Colonic mucosa (tissue), 4 donors: ENCODE measurements around the gene HPGDS. TPM values are rescaled to one million over a fixed set of nuclear protein-coding genes. Genes with fewer than 3 reads are reported as not detected.

Experiments
- DNase-seq: peaks from one replicate; pipeline ENCODE4 v3.0.0-alpha.2; 2020
- H3K27ac ChIP-seq: fragments of 200-600 bp; one replicate; pipeline ENCODE4 v1.8.0; 2021
- H3K27me3 ChIP-seq: fragments of 200-600 bp; one replicate; pipeline ENCODE4 v1.8.0; 2021
- H3K36me3 ChIP-seq: fragments of 200-600 bp; one replicate; pipeline ENCODE4 v1.8.0; 2021
- H3K4me1 ChIP-seq: fragments of 200-600 bp; one replicate; pipeline ENCODE4 v1.8.0; 2021; ENCODE audit warnings: mild to moderate bottlenecking
- H3K4me3 ChIP-seq: fragments of 200-600 bp; one replicate; pipeline ENCODE4 v1.8.0; 2021
- H3K9ac ChIP-seq, 2 donors: one replicate each; pipeline ENCODE4 v1.7.0; 2013; ENCODE audit warnings: control low read depth in 2 of 2, low read depth in 2 of 2, low read length in 2 of 2
- H3K9me3 ChIP-seq: fragments of 200-600 bp; one replicate; pipeline ENCODE4 v1.8.0; 2021
- intact Hi-C: fragments of 100-400 bp; cut with DNase I; formaldehyde crosslinking; loops from one replicate; pipeline ENCODE4 v1.14.1; 2022
- total RNA-seq, 2 donors: library from RNA; stranded (reverse); fragmentation: NEBNext Ultra II Directional in 1 of 2; extraction: Animal tissue kit (Norgen Biotek cat#: 25700) in 1 of 2; gene quantifications; one replicate each; pipeline ENCODE4 v1.2.1, GENCODE V29; 2021
- TF ChIP-seq, protein P1 (sequence below): fragments of 200-600 bp; IDR thresholded peaks from one replicate; pipeline ENCODE4 v1.8.0; 2022; ENCODE audit warnings: antibody characterized with exemption, mild to moderate bottlenecking
- donor health status: healthy.
- donor health status: DM: no; HTN: no; CAD: no.
- donor health status: DM: no; HTN: no; CAD: no.

Gene HPGDS
- total RNA-seq, 2 donors from 2014 or later: 1.5 to 1.7 TPM

DNA sequence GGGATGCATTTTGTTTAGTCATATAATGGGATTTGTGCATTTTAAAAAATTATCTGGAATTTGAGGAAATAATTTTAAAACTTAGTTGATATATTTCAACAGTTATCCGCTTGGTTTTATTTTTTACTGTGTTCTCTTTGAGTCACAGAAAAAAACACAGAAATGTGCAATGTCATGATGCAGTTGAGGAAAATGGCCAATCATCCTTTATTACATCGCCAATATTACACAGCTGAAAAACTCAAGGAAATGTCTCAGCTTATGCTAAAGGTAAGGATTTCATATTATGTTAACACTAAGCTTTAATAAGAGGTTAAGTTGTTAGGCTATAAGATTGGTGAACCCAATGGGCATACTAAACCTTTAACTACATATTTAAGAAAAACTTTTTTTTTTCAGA is 63.9 kb downstream of the HPGDS start:
- no peak overlapping the region for H3K4me3 ChIP-seq
- H3K27me3 ChIP-seq: no peaks in the 10 kb centered on the region
- H3K4me1 ChIP-seq: no peaks in the 10 kb centered on the region
- intact Hi-C loops: no loop called here
- H3K9ac ChIP-seq: no peak overlapping the region
- no peak overlapping the region for H3K27ac ChIP-seq
- H3K36me3 ChIP-seq: peaks cover 6% of the 10 kb centered on the region
- TF ChIP-seq, protein P1, sequence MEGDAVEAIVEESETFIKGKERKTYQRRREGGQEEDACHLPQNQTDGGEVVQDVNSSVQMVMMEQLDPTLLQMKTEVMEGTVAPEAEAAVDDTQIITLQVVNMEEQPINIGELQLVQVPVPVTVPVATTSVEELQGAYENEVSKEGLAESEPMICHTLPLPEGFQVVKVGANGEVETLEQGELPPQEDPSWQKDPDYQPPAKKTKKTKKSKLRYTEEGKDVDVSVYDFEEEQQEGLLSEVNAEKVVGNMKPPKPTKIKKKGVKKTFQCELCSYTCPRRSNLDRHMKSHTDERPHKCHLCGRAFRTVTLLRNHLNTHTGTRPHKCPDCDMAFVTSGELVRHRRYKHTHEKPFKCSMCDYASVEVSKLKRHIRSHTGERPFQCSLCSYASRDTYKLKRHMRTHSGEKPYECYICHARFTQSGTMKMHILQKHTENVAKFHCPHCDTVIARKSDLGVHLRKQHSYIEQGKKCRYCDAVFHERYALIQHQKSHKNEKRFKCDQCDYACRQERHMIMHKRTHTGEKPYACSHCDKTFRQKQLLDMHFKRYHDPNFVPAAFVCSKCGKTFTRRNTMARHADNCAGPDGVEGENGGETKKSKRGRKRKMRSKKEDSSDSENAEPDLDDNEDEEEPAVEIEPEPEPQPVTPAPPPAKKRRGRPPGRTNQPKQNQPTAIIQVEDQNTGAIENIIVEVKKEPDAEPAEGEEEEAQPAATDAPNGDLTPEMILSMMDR: no peak
- H3K9me3 ChIP-seq: no peaks in the 10 kb centered on the region
- DNase-seq: no peak

DNA sequence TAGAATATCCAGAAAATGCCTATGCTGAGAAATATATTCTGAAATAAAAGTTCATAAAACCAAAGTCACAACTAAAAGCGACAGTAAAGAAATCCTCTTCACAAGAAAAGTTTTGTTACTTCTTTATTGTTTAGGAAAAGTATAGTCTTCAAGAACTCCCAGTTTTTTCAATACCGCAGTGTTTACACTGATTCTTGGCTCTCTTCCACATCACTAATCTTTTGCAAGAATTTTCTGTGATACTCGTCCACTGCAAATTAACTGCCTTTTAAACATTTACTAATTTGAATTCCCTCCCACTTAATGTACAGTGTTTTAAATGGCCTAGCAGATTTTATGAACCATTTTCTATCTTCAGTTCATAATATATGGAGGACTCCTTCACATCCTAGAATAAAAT is 65.1 kb downstream of the HPGDS start:
- peaks cover 6% of the 10 kb centered on the region for H3K36me3 ChIP-seq
- TF ChIP-seq, protein P1: no peak
- H3K9ac ChIP-seq: no peak overlapping the region
- intact Hi-C loops: no loop called here
- no peaks in the 10 kb centered on the region for H3K27me3 ChIP-seq
- DNase-seq: no peak
- no peak overlapping the region for H3K27ac ChIP-seq
- no peaks in the 10 kb centered on the region for H3K9me3 ChIP-seq
- H3K4me1 ChIP-seq: no peaks in the 10 kb centered on the region
- H3K4me3 ChIP-seq: no peak overlapping the region

DNA sequence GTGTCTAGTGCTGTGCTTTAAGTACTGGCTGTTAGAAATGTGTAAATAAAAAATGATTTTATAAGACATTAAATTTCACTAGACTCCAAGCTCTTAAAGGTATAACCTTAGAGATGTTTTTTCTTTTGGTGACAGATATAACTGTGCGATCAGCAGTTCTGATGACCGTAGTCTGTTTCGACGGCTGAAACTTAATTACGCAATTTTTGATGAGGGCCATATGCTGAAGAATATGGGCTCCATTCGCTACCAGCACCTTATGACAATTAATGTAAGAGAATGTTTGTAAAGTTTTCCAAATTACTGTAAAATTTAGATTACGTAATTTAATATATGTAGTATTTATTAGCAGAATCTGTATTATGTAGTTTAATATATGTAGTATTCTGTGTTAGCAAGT is 66.4 kb downstream of the HPGDS start:
- intact Hi-C loops: no loop called here

DNA sequence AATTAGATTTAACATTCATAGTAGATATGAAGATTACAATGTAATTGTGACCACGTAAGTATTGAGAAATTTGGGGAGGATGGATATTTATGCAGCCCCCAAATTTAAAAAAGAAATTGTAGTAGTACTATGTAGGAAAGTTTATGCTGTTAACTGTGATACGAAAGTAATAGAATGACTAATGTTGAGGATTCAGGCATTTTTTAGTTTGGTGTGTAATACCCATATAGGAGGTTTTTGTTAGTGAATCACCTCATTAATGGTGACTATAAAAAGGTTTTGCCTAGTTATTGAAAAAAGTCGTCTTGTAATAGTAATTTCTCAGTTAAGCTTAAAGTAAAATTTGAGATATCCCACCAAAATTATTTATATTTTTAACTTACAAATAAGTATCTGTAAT is 67.7 kb downstream of the HPGDS start:
- no peak overlapping the region for H3K27ac ChIP-seq
- no peak for DNase-seq
- intact Hi-C loops: no loop called here
- peaks cover 12% of the 10 kb centered on the region for H3K36me3 ChIP-seq
- TF ChIP-seq, protein P1: no peak
- no peaks in the 10 kb centered on the region for H3K4me1 ChIP-seq
- no peaks in the 10 kb centered on the region for H3K9me3 ChIP-seq
- H3K27me3 ChIP-seq: no peaks in the 10 kb centered on the region
- no peak overlapping the region for H3K4me3 ChIP-seq
- no peak overlapping the region for H3K9ac ChIP-seq

More for the DNA sequence above, 66.4 kb downstream of the HPGDS start:
- Histone ChIP-seq H3K9ac (no peak overlapping the region), H3K36me3 (peaks cover 12% of the 10 kb centered on the region), H3K27ac (no peak overlapping the region), H3K4me1 (no peaks in the 10 kb centered on the region), H3K4me3 (no peak overlapping the region), H3K27me3 (no peaks in the 10 kb centered on the region), H3K9me3 (no peaks in the 10 kb centered on the region)
- TF ChIP-seq, protein P1: no peak
- DNase-seq: no peak

DNA sequence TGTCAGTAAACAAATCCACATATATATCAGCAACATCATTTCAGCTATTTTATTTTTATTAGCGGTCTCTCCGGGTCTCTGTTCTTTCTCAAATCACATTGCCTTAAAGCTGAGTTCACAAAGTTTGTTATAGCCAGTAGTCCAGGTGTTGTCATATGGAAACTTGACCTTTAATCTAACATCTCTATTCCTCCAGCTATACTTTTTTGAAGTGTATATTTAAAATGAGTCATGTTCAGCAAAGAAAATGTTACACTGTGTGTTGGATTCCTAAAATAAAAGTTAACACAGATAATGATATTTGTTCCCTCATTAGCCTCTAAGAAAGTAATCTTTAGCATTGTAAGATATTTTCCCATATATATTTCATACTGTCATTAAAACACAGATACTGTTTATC is 71.4 kb downstream of the HPGDS start:
- intact Hi-C loops: no loop called here
- Histone ChIP-seq H3K4me3 (no peak overlapping the region), H3K36me3 (peaks cover 6% of the 10 kb centered on the region), H3K9me3 (no peaks in the 10 kb centered on the region), H3K27me3 (no peaks in the 10 kb centered on the region), H3K9ac (no peak overlapping the region), H3K27ac (no peak overlapping the region), H3K4me1 (no peaks in the 10 kb centered on the region)
- TF ChIP-seq, protein P1: no peak
- DNase-seq: no peak

DNA sequence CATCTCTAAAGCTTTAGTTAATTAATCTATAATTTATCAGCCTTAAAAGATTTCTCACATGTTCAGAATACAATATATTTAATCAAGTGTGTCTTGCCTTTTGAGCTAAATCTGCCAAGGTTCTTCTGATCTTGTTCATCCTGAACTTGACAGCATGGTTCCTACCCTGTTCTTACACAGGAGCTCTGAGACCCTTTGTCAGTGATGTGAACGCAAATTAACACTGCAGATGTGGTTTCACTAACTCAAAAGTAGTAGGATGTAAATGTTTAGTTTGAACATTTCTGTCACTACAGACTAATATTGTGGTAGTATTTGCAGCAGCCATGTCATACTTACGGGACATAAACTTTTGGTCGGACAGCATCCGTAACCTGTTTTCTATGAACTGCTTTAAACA is 75.6 kb downstream of the HPGDS start:
- H3K36me3 ChIP-seq: peaks cover 6% of the 10 kb centered on the region
- no peak overlapping the region for H3K27ac ChIP-seq
- no peaks in the 10 kb centered on the region for H3K4me1 ChIP-seq
- DNase-seq: no peak
- TF ChIP-seq, protein P1: no peak
- H3K27me3 ChIP-seq: no peaks in the 10 kb centered on the region
- H3K4me3 ChIP-seq: no peak overlapping the region
- intact Hi-C loops: no loop called here
- H3K9me3 ChIP-seq: no peaks in the 10 kb centered on the region
- no peak overlapping the region for H3K9ac ChIP-seq
